Mesenteric fat pad (tissue), 1 donor: Measurements from ENCODE around the gene OCLN. TPM values are rescaled to one million over a fixed set of nuclear protein-coding genes. Genes with fewer than 3 reads are reported as not detected.
"Not testable (repeated sequence)": the region's sequence is repeated elsewhere in the genome, so short reads cannot be mapped to it uniquely, and the experiment has no call there.

Source experiments
- DNase-seq: peaks from one replicate; pipeline ENCODE4 v3.0.0-alpha.2; 2020; ENCODE audit warnings: low spot score
- total RNA-seq: library from RNA; stranded (reverse); fragmentation: NEBNext Ultra II Directional; extraction: Animal tissue kit (Norgen Biotek cat#: 25700); gene quantifications from one replicate; pipeline ENCODE4 v1.2.1, GENCODE V29; 2021
- donor health status: DM: yes; HTN: yes; CAD: no.

The OCLN gene
- total RNA-seq, 1 donor from 2014 or later, result 1.3 TPM

GRCh38 chr5:69489246-69489645 is 3.3 kb upstream of the OCLN start:
- DNase-seq, result no peak

DNA sequence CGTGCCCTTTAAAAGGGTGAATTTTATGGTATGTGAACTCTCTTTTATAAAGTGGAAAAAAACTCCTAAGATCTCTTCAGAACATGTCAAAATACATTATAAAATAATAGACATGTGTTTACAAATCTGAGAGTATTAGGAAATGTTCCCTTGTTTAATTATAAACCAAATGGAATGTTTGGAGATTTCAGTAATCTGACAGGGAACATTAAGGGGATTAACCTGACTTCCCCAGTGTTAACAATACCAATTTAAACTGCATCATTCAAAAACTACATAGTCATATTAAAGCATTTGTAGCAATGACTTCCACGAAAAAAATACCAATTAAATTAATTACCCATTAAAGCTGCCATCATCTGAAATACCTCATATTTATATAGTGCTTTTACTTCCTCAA is 1.6 kb upstream of the OCLN start:
- no peak for DNase-seq

- DNase-seq, result no peak
These were observed 676 bp upstream of the OCLN start for GRCh38 chr5:69491838-69492390.

DNA sequence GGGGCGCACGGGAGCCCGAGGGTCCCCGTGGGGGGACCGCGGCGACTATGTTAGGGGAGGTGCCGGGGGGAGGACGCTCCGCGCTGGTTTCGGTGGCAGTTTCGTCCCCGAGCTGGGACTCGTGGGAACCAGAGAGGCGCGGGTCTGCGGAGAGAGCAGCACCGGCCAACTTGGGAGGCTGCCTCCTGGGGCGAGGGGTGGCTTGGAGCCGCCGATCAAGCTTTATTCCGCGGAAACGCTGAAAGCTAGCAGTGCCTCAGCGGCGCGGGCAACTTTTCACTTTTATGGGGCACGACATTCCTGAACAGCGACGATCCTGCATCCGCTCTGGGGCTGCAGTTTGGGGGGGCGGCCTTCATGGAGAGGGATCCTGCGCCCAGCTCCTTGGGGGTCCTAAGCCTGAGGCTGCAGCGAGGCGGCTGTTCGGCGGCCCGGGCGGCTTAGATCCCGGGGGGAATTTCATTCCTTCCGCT is 369 bp downstream of the OCLN start:
- DNase-seq, result no peak

GRCh38 chr5:69493396-69494133 is 975 bp downstream of the OCLN start:
- DNase-seq, result no peak

GRCh38 chr5:69494452-69494851 is 1.9 kb downstream of the OCLN start:
- no peak for DNase-seq

- DNase-seq, result no peak
These were observed 4.5 kb downstream of the OCLN start for GRCh38 chr5:69497006-69497520.

DNA sequence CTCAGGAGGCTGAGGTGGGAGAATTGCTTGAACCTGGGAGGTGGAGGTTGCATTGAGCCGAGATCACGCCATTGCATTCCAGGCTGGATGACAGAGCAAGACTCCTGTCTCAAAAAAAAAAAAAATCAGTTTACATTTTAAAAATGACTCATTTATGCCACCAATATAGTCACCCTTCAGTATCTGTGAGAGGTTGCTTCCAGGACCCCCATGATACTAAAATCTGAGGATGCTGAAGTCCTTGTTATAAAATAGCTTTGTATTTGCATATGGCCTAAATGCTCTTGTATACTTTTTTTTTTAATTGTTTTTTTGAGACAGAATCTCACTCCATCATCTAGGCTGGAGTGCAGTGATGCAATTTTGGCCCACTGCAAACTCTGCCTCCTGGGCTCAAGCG is 5.8 kb downstream of the OCLN start:
- DNase-seq, result no peak

GRCh38 chr5:69502367-69502766 is 9.8 kb downstream of the OCLN start:
- no peak for DNase-seq

GRCh38 chr5:69502767-69503488 is 10.3 kb downstream of the OCLN start:
- no peak for DNase-seq

- no peak for DNase-seq
These were observed 11.4 kb downstream of the OCLN start for GRCh38 chr5:69504036-69504435.

- DNase-seq, result no peak
These were observed 12.7 kb downstream of the OCLN start for GRCh38 chr5:69505306-69505705.

GRCh38 chr5:69509212-69509611 is 16.6 kb downstream of the OCLN start:
- DNase-seq, result no peak

- DNase-seq, result no peak
These were observed 18.1 kb downstream of the OCLN start for GRCh38 chr5:69510694-69511093.

DNA sequence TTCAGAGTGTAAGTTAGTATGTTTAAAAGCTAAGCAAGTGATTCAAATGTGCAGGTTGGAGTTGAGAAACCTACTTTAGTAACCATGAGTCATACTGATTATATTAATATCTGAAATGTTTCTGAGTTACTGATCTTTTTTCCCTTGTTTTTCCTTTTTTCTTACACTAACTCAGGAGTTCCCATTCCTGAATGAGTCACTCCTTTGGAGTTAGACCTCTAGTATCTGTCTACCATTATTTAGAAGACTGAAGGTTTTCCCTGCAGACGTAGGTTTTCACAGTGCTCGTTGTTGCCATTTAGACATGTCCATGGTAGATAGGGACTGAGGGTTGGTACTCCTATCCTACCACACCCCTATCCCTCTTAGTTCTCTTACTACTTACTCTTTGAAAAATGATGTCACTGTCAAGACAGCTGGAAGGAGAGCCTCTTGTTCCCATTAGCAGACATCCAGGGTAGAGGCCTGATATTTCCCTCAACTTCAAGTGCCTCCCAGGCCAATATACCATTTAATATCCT is 20.2 kb downstream of the OCLN start:
- DNase-seq, result no peak

- DNase-seq, result not testable (repeated sequence)
These were observed 23.0 kb downstream of the OCLN start for GRCh38 chr5:69515570-69515969.

DNA sequence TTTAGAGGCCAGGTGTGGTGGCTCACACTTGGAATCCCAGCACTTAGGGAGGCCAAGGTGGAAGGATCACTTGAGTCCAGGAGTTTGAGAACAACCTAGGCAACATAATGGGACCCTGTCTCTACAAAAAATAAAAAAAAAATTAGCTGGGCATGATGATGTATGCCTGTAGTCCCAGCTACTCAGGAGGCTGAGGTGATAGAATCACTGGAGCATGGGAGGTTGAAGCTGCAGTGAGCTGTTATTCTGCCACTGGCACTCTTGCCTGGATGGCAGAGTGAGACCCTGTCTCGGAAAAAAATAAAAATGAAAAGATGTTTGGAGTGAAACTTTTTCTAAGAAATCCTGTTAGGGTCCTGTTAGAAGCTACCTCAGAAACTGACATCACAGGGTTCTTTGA is 24.2 kb downstream of the OCLN start:
- no peak for DNase-seq

GRCh38 chr5:69517763-69518212 is 25.2 kb downstream of the OCLN start:
- no peak for DNase-seq

DNA sequence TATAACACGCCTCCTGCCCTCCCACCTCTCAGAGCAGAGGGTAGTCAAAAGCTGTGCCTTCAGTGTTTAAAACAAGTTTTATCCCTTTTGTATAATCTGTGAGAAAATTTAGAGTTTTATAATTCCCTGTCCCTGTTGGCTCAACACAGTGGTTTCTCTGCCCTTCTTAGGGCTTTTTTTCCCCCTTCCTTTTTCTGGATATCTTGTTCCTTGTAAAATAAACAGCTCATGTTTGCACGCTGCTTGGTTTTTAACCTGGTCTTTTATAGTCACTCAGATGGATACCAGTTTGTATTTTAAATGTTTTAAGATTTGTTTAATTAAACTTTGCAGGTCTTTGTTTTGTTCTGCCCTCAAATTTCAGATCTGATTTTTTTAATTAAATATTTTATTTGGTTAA is 26.7 kb downstream of the OCLN start:
- no peak for DNase-seq

DNA sequence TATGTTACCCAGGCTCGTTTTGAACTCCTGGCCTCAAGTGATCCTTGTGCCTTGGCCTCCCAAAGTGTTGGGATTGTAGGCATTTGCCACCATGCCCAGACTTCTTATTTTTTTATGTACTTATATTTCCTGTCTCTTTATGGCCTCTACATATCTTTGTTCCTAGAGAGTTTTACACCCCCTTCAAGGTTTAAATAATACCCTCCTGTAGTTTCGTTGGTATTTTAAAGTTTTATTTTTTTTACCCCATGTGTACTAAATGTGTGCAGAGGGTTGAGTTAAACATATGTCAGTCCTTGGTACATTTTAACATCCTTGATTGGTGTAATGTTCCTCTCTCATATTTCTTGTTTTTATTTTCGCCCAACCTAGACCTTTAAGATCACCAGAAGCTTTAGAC is 29.4 kb downstream of the OCLN start:
- DNase-seq, result no peak

DNA sequence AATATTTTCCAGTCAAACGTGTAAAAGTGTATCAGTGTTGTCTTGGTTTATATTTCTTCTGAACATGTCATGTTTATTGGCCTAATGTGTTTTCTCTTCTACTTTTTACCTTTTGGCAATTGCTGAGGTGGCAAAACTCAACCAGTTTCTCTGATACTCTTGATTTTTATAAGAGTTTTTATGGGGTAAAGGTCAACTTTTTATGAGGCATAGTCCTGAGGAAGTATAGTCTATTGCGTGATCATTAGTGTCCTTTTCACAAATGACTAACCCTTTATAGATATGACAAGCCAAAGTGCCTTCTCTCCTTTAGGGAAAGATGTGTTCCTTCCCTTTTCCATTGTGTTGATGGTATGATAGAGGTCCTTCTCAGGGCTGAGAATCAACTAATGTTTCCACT is 32.9 kb downstream of the OCLN start:
- no peak for DNase-seq

DNA sequence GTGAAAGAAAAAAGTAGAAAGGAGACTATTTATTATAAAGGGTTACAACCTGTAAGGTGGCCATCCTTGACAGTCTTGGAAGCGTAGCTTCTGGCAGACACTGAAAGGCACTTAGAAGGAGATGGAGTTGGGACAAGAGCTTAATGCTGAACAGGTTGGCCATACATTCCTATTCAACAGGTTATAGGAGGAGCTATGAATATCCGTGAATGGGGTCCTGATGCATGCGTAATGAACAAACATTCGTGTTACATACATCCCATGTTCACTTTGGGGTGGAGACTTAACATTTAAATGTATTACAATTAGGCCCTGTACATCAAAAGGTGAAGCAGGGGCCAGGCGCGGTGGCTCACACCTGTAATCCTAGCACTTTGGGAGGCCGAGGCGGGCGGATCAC is 34.1 kb downstream of the OCLN start:
- no peak for DNase-seq
